T-helper 1 cell treated with Interleukin-12 subunit alpha and Interleukin-12 subunit beta and Interleukin-4 antibody, amounts not matched to agents 30 μg/mL and 1 μg/mL, for 36 hours (primary cell): ENCODE data around the gene CACNB2.
"Not testable (repeated sequence)": the region's sequence is repeated elsewhere in the genome, so short reads cannot be mapped to it uniquely, and the experiment has no call there.

Source experiments
- H3K27ac Mint-ChIP-seq: one replicate; pipeline ENCODE4 v1.8.0; 2021; ENCODE audit warnings: mild to moderate bottlenecking, mixed read lengths
- H3K27me3 Mint-ChIP-seq: one replicate; pipeline ENCODE4 v1.8.0; 2021; ENCODE audit warnings: low read depth, mixed read lengths
- H3K36me3 Mint-ChIP-seq: one replicate; pipeline ENCODE4 v1.8.0; 2021; ENCODE audit warnings: low read depth, mixed read lengths
- H3K4me1 Mint-ChIP-seq: one replicate; pipeline ENCODE4 v1.8.0; 2021; ENCODE audit warnings: low read depth, mixed read lengths
- H3K4me3 Mint-ChIP-seq: one replicate; pipeline ENCODE4 v1.8.0; 2021; ENCODE audit warnings: mild to moderate bottlenecking, moderate library complexity, mixed read lengths
- H3K9me3 Mint-ChIP-seq: one replicate; pipeline ENCODE4 v1.8.0; 2021; ENCODE audit warnings: mixed read lengths

CACNB2 gene

GRCh38 chr10:18557960-18558359, 417.7 kb downstream of the CACNB2 start:
- Mint-ChIP-seq H3K27ac (no peak overlapping the region), H3K36me3 (no peaks in the 10 kb centered on the region), H3K4me3 (no peak overlapping the region), H3K27me3 (no peaks in the 10 kb centered on the region), H3K9me3 (no peaks in the 10 kb centered on the region), H3K4me1 (no peaks in the 10 kb centered on the region)

GRCh38 chr10:18561861-18562551, 421.8 kb downstream of the CACNB2 start:
- Mint-ChIP-seq H3K36me3 (no peaks in the 10 kb centered on the region), H3K4me3 (no peak overlapping the region), H3K27ac (no peak overlapping the region), H3K4me1 (no peaks in the 10 kb centered on the region), H3K9me3 (no peaks in the 10 kb centered on the region), H3K27me3 (no peaks in the 10 kb centered on the region)

GRCh38 chr10:18563003-18563726, 422.9 kb downstream of the CACNB2 start:
- Mint-ChIP-seq H3K4me1 (no peaks in the 10 kb centered on the region), H3K9me3 (no peaks in the 10 kb centered on the region), H3K27me3 (no peaks in the 10 kb centered on the region), H3K4me3 (no peak overlapping the region), H3K36me3 (no peaks in the 10 kb centered on the region), H3K27ac (no peak overlapping the region)

GRCh38 chr10:18565006-18565405, 424.8 kb downstream of the CACNB2 start:
- Mint-ChIP-seq H3K27me3 (no peaks in the 10 kb centered on the region), H3K36me3 (no peaks in the 10 kb centered on the region), H3K9me3 (no peaks in the 10 kb centered on the region), H3K4me3 (no peak overlapping the region), H3K27ac (no peak overlapping the region), H3K4me1 (no peaks in the 10 kb centered on the region)

GRCh38 chr10:18566177-18566576, 426.0 kb downstream of the CACNB2 start:
- Mint-ChIP-seq H3K4me3 (no peak overlapping the region), H3K27ac (no peak overlapping the region), H3K9me3 (no peaks in the 10 kb centered on the region), H3K36me3 (no peaks in the 10 kb centered on the region), H3K4me1 (no peaks in the 10 kb centered on the region), H3K27me3 (no peaks in the 10 kb centered on the region)

GRCh38 chr10:18567343-18567856, 427.2 kb downstream of the CACNB2 start:
- no peak overlapping the region for H3K27ac Mint-ChIP-seq
- H3K36me3 Mint-ChIP-seq, result no peaks in the 10 kb centered on the region
- H3K9me3 Mint-ChIP-seq, result no peaks in the 10 kb centered on the region
- H3K27me3 Mint-ChIP-seq, result no peaks in the 10 kb centered on the region
- H3K4me1 Mint-ChIP-seq, result no peaks in the 10 kb centered on the region
- no peak overlapping the region for H3K4me3 Mint-ChIP-seq

GRCh38 chr10:18570386-18570785, 430.2 kb downstream of the CACNB2 start:
- H3K27ac Mint-ChIP-seq, H3K9me3 Mint-ChIP-seq, H3K4me1 Mint-ChIP-seq, H3K36me3 Mint-ChIP-seq, H3K27me3 Mint-ChIP-seq, H3K4me3 Mint-ChIP-seq: not testable (repeated sequence)

GRCh38 chr10:18571076-18571475, 430.9 kb downstream of the CACNB2 start:
- Mint-ChIP-seq H3K36me3 (peaks cover 5% of the 10 kb centered on the region), H3K4me1 (no peaks in the 10 kb centered on the region), H3K9me3 (peaks cover 8% of the 10 kb centered on the region), H3K27me3 (no peaks in the 10 kb centered on the region), H3K27ac (no peak overlapping the region), H3K4me3 (no peak overlapping the region)

GRCh38 chr10:18571780-18572179, 431.6 kb downstream of the CACNB2 start:
- Mint-ChIP-seq H3K36me3 (peaks cover 6% of the 10 kb centered on the region), H3K27ac (no peak overlapping the region), H3K9me3 (peaks cover 11% of the 10 kb centered on the region), H3K27me3 (no peaks in the 10 kb centered on the region), H3K4me1 (no peaks in the 10 kb centered on the region), H3K4me3 (no peak overlapping the region)

GRCh38 chr10:18572959-18573561, 432.8 kb downstream of the CACNB2 start:
- no peak overlapping the region for H3K27ac Mint-ChIP-seq
- H3K4me3 Mint-ChIP-seq, result no peak overlapping the region
- no peaks in the 10 kb centered on the region for H3K27me3 Mint-ChIP-seq
- peaks cover 21% of the 10 kb centered on the region for H3K9me3 Mint-ChIP-seq
- peaks cover 16% of the 10 kb centered on the region for H3K36me3 Mint-ChIP-seq
- H3K4me1 Mint-ChIP-seq, result no peaks in the 10 kb centered on the region

GRCh38 chr10:18576586-18576985, 436.4 kb downstream of the CACNB2 start:
- no peak overlapping the region for H3K27ac Mint-ChIP-seq
- peaks cover 6% of the 10 kb centered on the region for H3K4me1 Mint-ChIP-seq
- peaks cover 33% of the 10 kb centered on the region for H3K9me3 Mint-ChIP-seq
- H3K36me3 Mint-ChIP-seq, result peaks cover 37% of the 10 kb centered on the region
- no peak overlapping the region for H3K4me3 Mint-ChIP-seq
- no peaks in the 10 kb centered on the region for H3K27me3 Mint-ChIP-seq

- peaks cover 46% of the 10 kb centered on the region for H3K36me3 Mint-ChIP-seq
- peaks cover 19% of the 10 kb centered on the region for H3K4me1 Mint-ChIP-seq
- no peaks in the 10 kb centered on the region for H3K27me3 Mint-ChIP-seq
- no peak overlapping the region for H3K27ac Mint-ChIP-seq
- H3K9me3 Mint-ChIP-seq, result peaks cover 33% of the 10 kb centered on the region
- H3K4me3 Mint-ChIP-seq, result no peak overlapping the region
Observed at GRCh38 chr10:18577823-18578685, 437.8 kb downstream of the CACNB2 start.

- no peaks in the 10 kb centered on the region for H3K27me3 Mint-ChIP-seq
- peaks cover 12% of the 10 kb centered on the region for H3K9me3 Mint-ChIP-seq
- H3K27ac Mint-ChIP-seq, result peak overlapping the region; percentile 17
- H3K4me1 Mint-ChIP-seq, result peaks cover 29% of the 10 kb centered on the region
- H3K36me3 Mint-ChIP-seq, result peaks cover 53% of the 10 kb centered on the region
- H3K4me3 Mint-ChIP-seq, result peak overlapping the region; percentile 22
Observed at GRCh38 chr10:18582803-18583202, 442.6 kb downstream of the CACNB2 start.

- H3K27me3 Mint-ChIP-seq, result no peaks in the 10 kb centered on the region
- no peak overlapping the region for H3K27ac Mint-ChIP-seq
- peaks cover 49% of the 10 kb centered on the region for H3K36me3 Mint-ChIP-seq
- no peak overlapping the region for H3K4me3 Mint-ChIP-seq
- H3K9me3 Mint-ChIP-seq, result peaks cover 6% of the 10 kb centered on the region
- peaks cover 25% of the 10 kb centered on the region for H3K4me1 Mint-ChIP-seq
Observed at GRCh38 chr10:18583575-18584270, 443.5 kb downstream of the CACNB2 start.
